Activated CD4-positive, alpha-beta T cell treated with anti-CD3 and anti-CD28 coated beads, Interleukin-10, Interleukin-2, amounts not matched to agents 100 ng/mL and 50 ng/mL, durations not matched to agents 16 hours and 8 hours (primary cell): ENCODE measurements around the gene NOC4L.
"Not testable (repeated sequence)": the region's sequence is repeated elsewhere in the genome, so short reads cannot be mapped to it uniquely, and the experiment has no call there.

Source experiments
- DNase-seq: peaks from one replicate; pipeline ENCODE4 v3.0.0-alpha.2; 2020

The NOC4L gene

DNA sequence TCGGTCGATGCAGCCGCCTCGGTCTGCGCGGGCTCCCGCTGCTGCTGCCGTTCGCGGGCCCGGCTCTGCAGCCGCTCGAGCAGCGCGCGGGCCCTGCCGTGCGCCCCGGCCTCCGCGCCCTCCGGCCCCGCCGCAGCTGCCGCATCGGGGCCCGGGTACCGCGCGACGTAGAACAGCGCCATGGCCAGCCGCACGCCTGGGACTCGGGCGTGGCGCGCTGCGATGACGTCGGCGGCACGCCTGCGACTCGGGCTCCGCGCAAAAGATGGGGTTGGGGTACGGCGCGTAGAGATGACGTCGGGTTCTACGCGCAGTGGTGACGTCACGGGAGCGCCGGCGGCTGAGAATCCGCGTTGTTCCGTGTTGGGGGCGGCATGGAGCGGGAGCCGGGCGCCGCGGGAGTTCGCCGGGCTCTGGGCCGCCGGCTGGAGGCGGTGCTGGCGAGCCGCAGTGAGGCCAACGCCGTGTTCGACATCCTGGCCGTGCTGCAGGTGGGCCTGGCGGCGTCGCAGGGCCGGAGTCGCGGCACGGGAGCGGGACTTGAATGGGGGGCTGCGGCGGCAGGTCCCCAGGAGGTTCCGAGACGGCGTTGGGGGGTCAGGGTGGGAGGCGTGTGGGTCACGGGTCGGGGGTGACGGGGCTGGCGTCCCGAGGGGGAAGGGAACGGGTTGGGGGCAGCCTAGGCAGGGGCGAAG, at the start of gene NOC4L, which contains the start of gene DDX51:
Gene NOC4L, plus strand, starts transcription at position 343 of the 695 bp plus-strand sequence. Its CDS starts 32 bp downstream, at position 375.
Gene DDX51, minus strand, starts transcription at position 205 of the 695 bp plus-strand sequence. Its CDS starts 23 bp downstream, at position 182.
- DNase-seq = peak; percentile 95

- DNase-seq = no peak
These were observed 48.5 kb upstream of the NOC4L start for GRCh38 chr12:132095520-132096409.

GRCh38 chr12:132099739-132100138, 44.5 kb upstream of the NOC4L start:
- no peak for DNase-seq

DNA sequence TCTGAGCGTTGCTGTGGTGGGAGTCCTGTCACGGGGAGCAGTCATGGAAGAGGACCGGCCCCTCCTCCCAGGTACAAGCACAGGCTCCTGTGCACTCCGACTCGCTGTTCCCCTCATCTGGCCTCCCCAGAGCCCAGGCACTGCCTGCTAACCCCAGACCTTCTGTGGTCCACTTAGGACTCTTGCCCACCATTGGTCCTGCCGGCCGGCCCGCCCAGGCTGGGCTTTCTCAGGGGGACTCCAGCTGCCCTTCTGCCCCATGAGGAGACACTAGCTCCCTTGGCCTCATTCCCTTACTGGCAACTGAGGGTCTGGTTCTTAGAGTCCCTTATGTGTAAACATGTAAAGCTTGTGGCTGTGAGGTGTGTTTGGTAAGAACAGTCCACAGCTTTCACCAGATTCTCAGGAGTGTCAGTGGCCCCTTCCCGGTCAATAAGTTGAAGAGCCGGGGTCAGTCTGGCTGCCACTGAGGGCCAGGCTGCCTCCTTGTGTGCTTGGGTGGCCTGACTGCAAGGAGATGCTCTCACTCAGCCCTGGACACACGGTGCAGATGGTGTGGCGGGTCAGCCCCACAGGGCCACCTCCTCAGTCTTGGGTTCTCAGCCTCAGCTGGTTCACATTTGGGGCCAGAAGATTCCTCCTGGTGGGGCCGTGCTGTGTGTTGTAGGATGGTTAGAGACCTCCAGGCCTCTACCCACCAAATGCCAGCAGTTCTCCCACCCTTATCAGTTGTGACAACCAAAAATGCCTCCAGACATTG, 43.8 kb upstream of the NOC4L start:
- DNase-seq = no peak

- no peak for DNase-seq
These were observed 42.0 kb upstream of the NOC4L start for GRCh38 chr12:132102297-132102696.

GRCh38 chr12:132103072-132103471, 41.2 kb upstream of the NOC4L start:
- not testable (repeated sequence) for DNase-seq

DNA sequence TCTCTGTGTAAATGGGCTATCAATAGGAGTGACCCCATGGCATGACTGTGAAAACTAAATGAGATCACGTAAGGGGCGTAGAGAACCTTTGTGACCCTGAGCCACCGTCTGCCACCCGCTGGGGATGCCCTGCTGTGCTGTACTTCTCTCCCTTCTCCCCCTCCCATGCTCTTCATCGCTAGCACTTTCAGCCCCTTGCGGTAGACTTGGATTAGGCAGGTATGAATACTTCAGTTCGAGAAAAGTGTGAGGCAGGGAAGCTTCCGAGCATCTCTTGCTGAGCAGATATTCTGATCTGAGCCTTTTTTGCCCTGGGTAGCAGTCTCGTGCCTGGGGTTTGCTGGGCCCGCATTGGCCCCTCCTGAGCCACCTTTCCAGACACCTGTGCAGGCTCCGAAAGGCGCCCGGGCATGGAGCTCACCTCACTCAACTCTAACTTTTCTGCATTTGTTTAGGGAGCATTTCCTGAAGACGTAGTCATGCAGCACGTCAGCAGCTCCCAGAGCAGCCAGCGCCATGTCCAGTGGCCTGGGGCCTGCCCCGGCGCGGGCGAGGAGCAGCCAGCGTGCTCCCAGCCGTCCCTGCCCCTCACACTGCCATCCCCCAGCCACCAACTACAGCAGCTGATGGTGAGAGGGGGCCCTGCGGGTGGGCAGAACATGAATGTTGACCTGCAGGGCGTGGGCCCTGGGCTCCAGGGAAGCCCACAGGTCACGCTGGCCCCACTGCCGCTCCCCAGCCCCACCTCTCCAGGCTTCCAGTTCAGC, 40.5 kb upstream of the NOC4L start:
- DNase-seq = no peak

GRCh38 chr12:132105467-132105866, 38.8 kb upstream of the NOC4L start:
- DNase-seq = no peak

DNA sequence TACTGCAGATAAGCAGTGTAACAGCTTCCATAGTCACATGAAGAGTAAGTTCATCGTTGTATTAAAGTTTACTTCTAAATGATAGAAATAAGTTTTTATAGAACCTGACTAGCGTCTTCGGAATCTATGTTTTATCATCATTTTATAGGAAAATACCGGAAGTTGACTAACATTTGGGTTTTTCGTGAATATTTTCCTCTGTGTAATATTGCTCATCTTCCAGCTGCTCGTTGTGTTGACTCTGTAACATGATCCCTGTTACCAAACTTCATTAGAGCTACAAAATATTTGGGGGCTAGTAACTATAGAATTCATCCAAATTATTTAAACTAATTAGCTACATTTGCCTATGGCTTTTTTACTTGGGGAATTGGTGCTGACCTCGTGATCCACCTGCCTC, 37.3 kb upstream of the NOC4L start:
- no peak for DNase-seq

GRCh38 chr12:132108211-132108832, 35.9 kb upstream of the NOC4L start:
- DNase-seq = no peak

GRCh38 chr12:132109741-132110140, 34.5 kb upstream of the NOC4L start:
- DNase-seq = no peak

DNA sequence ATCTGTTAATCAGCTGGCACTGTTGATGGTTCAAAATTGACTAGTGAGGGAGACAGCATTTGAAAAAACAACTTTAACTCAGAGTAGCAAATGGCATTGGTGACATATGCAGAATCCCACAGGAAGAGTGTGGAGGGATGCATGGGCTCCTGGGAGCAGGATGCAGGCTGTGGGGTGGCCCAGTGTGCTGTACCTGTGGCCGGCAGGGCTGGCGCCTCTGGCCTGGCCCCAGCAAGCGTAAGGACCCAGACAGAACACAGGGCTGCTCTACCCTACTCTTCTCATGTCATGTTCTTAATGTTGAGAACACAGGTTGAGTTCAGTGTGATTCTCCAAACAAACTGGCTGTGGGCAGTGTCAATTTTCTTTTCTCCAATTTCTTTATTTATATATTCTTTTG, 33.6 kb upstream of the NOC4L start:
- DNase-seq = no peak

- no peak for DNase-seq
These were observed 32.5 kb upstream of the NOC4L start for GRCh38 chr12:132111654-132112304.

- no peak for DNase-seq
These were observed 29.6 kb upstream of the NOC4L start for GRCh38 chr12:132114667-132115066.

GRCh38 chr12:132115500-132115899, 28.8 kb upstream of the NOC4L start:
- DNase-seq = no peak

DNA sequence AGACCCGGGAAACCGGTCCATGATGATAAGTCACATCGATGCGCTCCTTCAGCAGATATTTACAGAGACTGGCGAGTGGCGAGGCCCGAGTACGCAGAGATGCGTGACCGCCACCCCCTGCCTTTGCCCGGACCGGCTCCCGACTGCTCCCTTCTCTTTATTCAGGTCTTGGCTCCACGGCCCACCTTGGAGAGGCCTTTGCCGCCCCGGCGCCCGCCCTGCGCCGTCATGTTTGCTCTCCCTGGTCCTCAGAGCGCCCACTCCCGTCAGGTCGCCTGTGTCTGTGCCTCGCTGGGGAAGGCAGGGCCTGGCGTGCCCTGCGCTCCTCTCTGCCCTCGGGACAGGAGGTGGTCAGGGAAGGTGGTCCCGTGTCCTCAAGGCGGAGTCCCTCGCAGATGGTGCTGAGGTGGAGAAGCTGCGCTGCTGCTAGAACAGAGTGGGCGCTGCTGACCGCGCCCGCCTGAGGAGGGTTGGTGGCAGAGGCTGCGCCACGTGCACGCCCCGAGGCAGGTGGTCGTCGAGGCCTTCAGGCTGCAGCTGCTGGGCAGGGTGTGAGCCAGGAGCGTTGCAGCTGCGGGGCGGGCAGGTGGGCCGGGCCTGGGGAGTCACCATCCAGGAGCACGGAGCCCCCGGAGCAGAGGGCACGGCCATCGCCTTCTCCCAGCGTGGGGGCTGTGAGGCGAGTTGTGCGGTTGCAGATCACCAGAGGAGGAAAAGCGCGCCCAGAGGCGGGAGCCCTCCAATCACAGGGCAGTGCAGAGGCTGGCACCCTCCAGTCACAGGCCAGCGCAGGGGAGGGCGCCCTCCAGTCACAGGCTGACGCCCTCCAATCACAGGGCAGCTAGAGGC, 27.3 kb upstream of the NOC4L start:
- DNase-seq = no peak

DNA sequence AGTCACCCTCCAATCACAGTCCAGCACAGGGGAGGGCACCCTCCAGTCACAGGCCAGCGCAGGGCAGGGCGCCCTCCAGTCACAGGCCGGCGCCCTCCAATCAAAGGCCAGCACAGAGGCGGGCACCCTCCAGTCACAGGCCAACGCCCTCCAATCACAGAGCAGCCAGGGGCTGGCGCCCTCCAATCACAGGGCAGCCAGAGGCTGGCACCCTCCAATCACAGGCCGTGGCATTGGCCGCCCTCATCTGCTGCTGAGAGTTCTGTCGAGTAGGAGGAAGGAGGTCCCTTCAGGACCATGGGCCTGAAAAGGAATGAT, 26.7 kb upstream of the NOC4L start:
- DNase-seq = peak; percentile 18

- no peak for DNase-seq
These were observed 25.4 kb upstream of the NOC4L start for GRCh38 chr12:132118876-132119275.

GRCh38 chr12:132121283-132121682, 23.0 kb upstream of the NOC4L start:
- DNase-seq = no peak

DNA sequence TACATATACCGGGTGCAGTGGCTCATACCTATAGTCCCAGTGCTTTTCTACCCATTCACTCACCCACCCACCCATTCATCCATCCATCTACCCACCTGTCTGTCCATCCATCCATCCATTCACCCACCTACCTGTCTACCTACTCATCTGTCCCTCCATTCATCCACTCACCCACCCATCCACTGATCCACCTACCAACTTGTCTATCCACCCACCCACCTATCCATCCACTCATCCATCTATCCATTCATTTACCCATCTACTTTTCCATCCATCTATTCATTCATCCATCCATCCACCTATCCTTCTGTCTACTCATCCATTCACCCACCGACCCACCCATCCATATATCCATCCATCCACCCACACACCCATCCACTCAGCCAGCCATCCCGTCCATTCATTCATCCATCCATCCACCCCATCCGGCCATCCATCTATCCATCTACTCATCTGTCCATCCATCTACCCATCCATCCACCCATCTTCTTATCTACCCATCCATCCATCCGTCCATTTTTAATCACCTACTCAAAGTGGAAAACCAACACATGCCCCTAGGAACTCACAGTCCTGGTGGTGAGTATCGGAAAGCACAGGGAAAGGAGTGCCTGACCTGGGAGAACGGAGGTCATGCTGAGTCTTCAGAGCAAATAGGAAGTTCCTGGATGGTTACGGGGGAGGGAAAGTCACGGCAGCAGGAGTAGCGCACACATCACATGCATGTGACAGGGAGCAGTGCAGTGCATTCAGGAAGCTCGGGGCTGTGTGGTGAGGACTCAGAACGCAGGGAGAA, 20.1 kb upstream of the NOC4L start:
- no peak for DNase-seq
